Stimulated activated CD4-positive, alpha-beta T cell treated with anti-CD3 and anti-CD28 coated beads, Interleukin-12 subunit alpha, Interleukin-12 subunit beta, amount 100 ng/mL, for 24 hours (primary cell): ENCODE data around the gene RTKN.

Experiments used
- DNase-seq, 2 experiments: peaks; one replicate each; pipeline ENCODE4 v3.0.0-alpha.2; 2020; ENCODE audit warnings: low read depth in 2 of 2

The RTKN gene

GRCh38 chr2:74417763-74418162 is 24.0 kb downstream of the RTKN start:
- no peak for DNase-seq

DNA sequence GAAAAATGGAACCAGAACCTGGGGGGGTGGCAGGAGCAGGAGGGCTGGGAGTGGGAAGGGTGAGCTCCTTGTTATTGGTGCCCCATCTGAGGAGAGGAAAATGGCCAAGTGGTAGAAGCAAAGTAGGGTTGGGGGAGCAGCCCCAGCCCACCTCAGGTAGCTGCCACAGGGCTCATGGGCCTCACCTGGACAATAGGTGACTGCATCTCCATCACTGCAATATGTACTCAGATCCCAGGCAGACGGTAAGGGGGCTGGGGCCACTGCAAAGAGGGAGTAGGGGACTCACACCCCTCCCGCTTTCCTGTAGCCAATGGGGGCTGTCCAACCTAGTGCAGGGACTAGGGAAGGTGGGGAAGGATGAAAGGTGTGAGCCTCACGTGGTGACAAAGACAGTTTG is 24.5 kb downstream of the RTKN start:
- DNase-seq: no peak

DNA sequence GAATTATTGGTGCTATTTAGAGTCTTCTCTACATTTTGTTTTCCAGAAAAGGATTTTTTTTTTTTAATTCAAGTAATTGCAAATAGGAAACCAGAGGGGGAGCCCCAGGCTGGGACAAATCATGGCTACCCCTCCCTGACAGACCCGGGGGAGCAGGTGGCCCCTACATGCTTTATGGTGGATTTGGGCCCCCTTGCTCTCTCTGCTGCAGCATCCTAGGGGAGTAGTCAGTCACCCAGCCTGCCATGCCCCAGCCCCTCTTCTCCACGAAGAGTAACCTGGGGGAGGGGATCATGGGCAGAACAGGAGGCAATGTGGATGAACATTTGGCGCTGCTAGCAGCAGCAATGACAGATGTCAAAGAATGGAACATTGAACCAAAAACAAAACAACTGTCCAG is 25.0 kb downstream of the RTKN start:
- DNase-seq: no peak

DNA sequence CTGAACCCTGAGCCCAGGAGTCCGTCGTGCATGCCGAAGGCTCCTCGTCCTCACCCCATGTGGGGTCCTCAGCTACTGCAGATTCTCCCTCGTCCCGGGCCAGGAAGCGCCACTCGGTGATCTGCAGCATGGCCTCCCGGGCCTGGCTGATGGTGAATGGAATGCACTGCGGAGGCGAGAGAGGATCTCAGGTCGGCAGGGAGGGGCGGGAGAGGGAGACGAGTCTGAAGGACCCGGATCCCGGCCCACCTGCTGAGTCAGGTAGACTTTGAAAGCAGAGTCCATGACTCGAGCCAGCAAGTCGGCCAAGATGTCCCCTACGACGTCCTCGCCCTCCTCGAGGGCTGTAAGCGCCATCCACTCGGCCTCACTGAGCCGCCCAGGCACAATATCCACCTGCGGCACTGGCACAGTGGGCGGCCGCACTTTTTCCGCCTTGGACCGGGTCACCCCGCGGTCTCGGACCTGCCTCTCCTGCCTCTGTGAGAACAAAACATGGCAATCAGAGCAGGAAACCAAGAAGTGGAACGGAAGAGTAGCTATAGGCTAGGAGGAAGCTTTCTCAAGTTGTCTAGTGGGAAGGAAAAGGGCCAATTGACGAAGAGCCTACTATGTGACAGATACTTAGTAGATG is 25.9 kb downstream of the RTKN start:
- DNase-seq: no peak

GRCh38 chr2:74414881-74415761 is 26.6 kb downstream of the RTKN start:
- no peak for DNase-seq

DNA sequence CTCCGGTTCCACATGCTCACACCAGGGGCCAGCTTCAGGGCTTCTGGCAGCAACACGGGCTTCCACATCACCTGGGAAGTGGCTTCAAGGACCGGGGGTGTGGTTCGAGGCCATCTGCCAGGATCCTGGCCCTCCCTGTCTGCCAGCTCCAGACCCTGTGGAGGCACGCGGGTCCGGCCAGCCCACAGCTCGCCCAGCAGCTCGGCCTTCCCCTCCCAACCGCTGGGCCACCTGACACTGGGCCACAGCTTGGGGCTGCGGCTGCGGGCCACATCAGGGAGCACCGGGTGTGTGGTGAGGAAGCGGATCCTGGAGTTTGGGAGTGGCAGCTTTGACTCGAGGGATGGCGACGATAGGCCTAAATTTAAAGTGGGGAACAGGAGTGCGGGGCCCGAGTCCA is 27.3 kb downstream of the RTKN start:
- no peak for DNase-seq

GRCh38 chr2:74413001-74413698 is 28.6 kb downstream of the RTKN start:
- no peak for DNase-seq

- no peak for DNase-seq
Observed at GRCh38 chr2:74407682-74408081, 34.1 kb downstream of the RTKN start.

DNA sequence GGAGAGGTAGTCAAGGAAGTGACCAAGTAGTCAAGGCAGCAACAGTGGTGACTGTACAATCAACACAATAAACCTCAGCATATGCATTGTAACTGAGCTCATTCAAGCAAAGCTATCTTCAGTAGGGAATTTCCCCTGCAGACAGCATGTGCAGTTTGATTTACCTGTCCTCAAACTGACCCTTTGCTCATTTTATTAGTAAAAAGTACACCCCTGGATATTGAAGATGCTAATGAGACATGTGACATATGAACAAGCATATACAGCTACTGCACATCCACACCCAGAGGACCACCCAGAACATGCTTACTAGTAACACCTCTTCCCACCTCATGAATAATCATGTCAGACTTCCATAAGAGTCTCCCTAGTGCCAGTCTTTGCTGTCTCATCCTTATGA is 35.7 kb downstream of the RTKN start:
- no peak for DNase-seq

GRCh38 chr2:74401891-74402290 is 39.8 kb downstream of the RTKN start:
- no peak for DNase-seq

GRCh38 chr2:74399785-74400184 is 42.0 kb downstream of the RTKN start:
- DNase-seq: no peak

GRCh38 chr2:74396149-74396548 is 45.6 kb downstream of the RTKN start:
- DNase-seq: no peak

GRCh38 chr2:74393525-74393924 is 48.2 kb downstream of the RTKN start:
- DNase-seq: no peak

- no peak for DNase-seq
Observed at GRCh38 chr2:74392449-74392743, 49.3 kb downstream of the RTKN start.

GRCh38 chr2:74391580-74392448 is 49.9 kb downstream of the RTKN start:
- peak; percentile 85 to 91 for DNase-seq

GRCh38 chr2:74391209-74391579 is 50.5 kb downstream of the RTKN start:
- no peak for DNase-seq

GRCh38 chr2:74390606-74391005 is 51.1 kb downstream of the RTKN start:
- no peak for DNase-seq

- no peak for DNase-seq
Observed at GRCh38 chr2:74387346-74387745, 54.4 kb downstream of the RTKN start.

GRCh38 chr2:74385396-74385795 is 56.3 kb downstream of the RTKN start:
- no peak for DNase-seq

DNA sequence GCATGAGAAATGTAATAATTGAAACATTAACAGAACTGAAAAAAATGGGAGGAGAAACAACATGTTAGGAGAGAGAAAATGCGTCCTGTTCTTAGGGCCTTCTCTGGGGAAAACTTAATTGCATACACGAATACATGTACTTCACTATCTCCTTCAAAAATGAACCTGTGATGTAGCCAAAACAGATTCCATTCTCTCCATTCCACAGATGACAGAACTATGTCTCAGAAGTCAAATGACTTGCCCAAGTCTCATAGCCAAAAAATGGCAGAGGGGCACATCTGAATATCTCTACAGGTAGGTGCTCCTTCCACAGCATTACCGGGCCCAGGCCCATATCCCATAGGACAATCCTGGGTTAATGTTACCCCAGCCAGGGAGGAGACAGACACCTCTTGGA is 57.7 kb downstream of the RTKN start:
- DNase-seq: no peak

DNA sequence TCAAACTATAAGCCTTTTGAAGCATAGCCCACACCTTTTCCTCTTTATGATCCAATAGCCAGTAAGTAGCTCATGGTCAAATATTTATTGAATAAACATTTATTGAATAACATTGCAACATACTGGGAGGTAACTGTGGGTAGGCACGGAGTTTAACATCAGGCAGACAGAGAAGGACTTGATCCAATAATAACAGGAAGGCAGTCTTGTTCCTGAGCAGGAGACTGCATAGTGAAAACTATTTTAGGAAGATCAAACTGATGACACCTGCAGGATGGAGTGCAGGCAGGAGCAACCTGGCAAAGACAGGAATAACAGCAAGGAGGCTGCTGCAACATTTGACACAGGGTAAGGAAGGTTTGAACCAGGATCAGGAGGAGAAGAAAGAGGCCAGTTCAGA is 58.5 kb downstream of the RTKN start:
- DNase-seq: no peak

- DNase-seq: no peak
Observed at GRCh38 chr2:74381751-74382150, 60.0 kb downstream of the RTKN start.
